ENCODE measurements around the gene USP54.

DNA sequence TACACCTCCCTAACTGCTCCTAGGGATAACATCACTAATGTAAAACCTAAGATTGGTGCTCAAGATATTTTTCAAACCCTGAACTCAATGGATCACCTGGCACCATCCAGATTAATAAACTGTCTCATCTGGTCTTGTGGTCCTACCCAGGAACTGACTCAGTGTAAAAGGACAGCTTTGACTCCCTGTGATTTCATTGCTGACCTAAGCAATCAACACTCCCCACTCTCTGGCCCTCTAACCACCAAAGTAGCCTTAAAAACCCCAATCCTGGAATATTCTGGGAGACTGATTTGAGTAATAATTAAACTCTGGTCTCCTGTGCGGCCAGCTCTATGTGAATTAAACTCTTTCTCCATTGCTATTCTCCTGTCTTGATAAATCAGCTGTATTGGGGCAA, 6.2 kb upstream of the USP54 start:
- TF ChIP-seq, protein P1, sequence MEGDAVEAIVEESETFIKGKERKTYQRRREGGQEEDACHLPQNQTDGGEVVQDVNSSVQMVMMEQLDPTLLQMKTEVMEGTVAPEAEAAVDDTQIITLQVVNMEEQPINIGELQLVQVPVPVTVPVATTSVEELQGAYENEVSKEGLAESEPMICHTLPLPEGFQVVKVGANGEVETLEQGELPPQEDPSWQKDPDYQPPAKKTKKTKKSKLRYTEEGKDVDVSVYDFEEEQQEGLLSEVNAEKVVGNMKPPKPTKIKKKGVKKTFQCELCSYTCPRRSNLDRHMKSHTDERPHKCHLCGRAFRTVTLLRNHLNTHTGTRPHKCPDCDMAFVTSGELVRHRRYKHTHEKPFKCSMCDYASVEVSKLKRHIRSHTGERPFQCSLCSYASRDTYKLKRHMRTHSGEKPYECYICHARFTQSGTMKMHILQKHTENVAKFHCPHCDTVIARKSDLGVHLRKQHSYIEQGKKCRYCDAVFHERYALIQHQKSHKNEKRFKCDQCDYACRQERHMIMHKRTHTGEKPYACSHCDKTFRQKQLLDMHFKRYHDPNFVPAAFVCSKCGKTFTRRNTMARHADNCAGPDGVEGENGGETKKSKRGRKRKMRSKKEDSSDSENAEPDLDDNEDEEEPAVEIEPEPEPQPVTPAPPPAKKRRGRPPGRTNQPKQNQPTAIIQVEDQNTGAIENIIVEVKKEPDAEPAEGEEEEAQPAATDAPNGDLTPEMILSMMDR (IDR thresholded peaks at IDR 0.05) = no peak
- no peak for TF ChIP-seq POLR2A (IDR thresholded peaks at IDR 0.05)

Data from tibial nerve (tissue), 3 donors.